SK-N-SH treated with all-trans-retinoic acid at 6 μM for 48 hours (cell line): ENCODE data around the gene NXPH1.

Experiments used
- ATAC-seq: fragments of 200-7000 bp; cut with Tn5 transposase; 3 replicates; pipeline ENCODE4 v1.9.1; 2020; ENCODE audit warnings: mild to moderate bottlenecking, moderate library complexity
- ARNTL ChIP-seq: fragments of 450-650 bp; formaldehyde crosslinking; IDR thresholded peaks from 2 replicates; pipeline ENCODE4 v1.5.0; 2020; ENCODE audit warnings: low read depth, mild to moderate bottlenecking, moderate library complexity, borderline replicate concordance
- CREB5 ChIP-seq: fragments of 250-450 bp; sonication (Bioruptor Pico); IDR thresholded peaks from 2 replicates; pipeline ENCODE4 v1.5.1; 2020; ENCODE audit warnings: low read depth, mild to moderate bottlenecking, moderate library complexity
- CSDC2 ChIP-seq: fragments of 250-450 bp; sonication (Bioruptor Pico); IDR thresholded peaks from 2 replicates; pipeline ENCODE4 v1.5.0; 2020; ENCODE audit warnings: mild to moderate bottlenecking, moderate library complexity
- CSRNP3 ChIP-seq: fragments of 250-450 bp; sonication (Bioruptor Pico); IDR thresholded peaks from 2 replicates; pipeline ENCODE4 v1.5.1; 2021; ENCODE audit warnings: mild to moderate bottlenecking, moderate library complexity
- GLIS3 ChIP-seq: fragments of 250-450 bp; sonication (Bioruptor Pico); IDR thresholded peaks from 2 replicates; pipeline ENCODE4 v1.5.0; 2020; ENCODE audit warnings: mild to moderate bottlenecking, moderate library complexity
- ISL1 ChIP-seq: fragments of 250-450 bp; sonication (Bioruptor Pico); IDR thresholded peaks from 2 replicates; pipeline ENCODE4 v2.1.2; 2022; ENCODE audit warnings: mild to moderate bottlenecking, moderate library complexity
- PPARA ChIP-seq: fragments of 250-450 bp; sonication (Bioruptor Pico); IDR thresholded peaks from 2 replicates; pipeline ENCODE4 v1.5.0; 2020; ENCODE audit warnings: mild to moderate bottlenecking, borderline replicate concordance
- RARB ChIP-seq: fragments of 250-450 bp; sonication (Bioruptor Pico); IDR thresholded peaks from 2 replicates; pipeline ENCODE4 v1.8.0; 2021; ENCODE audit warnings: mild to moderate bottlenecking, moderate library complexity
- SNAI2 ChIP-seq: fragments of 250-450 bp; sonication (Bioruptor Pico); IDR thresholded peaks from 2 replicates; pipeline ENCODE4 v1.5.0; 2020; ENCODE audit warnings: mild to moderate bottlenecking, moderate library complexity
- TCF4 ChIP-seq: fragments of 250-450 bp; sonication (Bioruptor Pico); IDR thresholded peaks from 2 replicates; pipeline ENCODE4 v1.8.0; 2021; ENCODE audit warnings: mild to moderate bottlenecking, moderate library complexity, borderline replicate concordance
- TOX ChIP-seq: fragments of 250-450 bp; sonication (Bioruptor Pico); IDR thresholded peaks from 2 replicates; pipeline ENCODE4 v1.8.0; 2021; ENCODE audit warnings: mild to moderate bottlenecking, moderate library complexity, borderline replicate concordance
- ZC3H10 ChIP-seq: fragments of 250-450 bp; sonication (Bioruptor Pico); IDR thresholded peaks from 2 replicates; pipeline ENCODE4 v1.5.1; 2021; ENCODE audit warnings: mild to moderate bottlenecking, moderate library complexity
- ZFP3 ChIP-seq: fragments of 250-450 bp; sonication (Bioruptor Pico); IDR thresholded peaks from 2 replicates; pipeline ENCODE4 v1.5.0; 2020; ENCODE audit warnings: mild to moderate bottlenecking, moderate library complexity
- ZFP30 ChIP-seq: fragments of 450-650 bp; formaldehyde crosslinking; IDR thresholded peaks from 2 replicates; pipeline ENCODE4 v1.5.0; 2022; ENCODE audit warnings: mild to moderate bottlenecking, moderate library complexity
- ZNF565 ChIP-seq: fragments of 450-650 bp; formaldehyde crosslinking; conservative IDR thresholded peaks from 2 replicates; pipeline ENCODE4 v1.5.0; 2020; ENCODE audit warnings: low read depth, mild to moderate bottlenecking, moderate library complexity
- ZNF70 ChIP-seq: fragments of 450-650 bp; formaldehyde crosslinking; IDR thresholded peaks from 2 replicates; pipeline ENCODE4 v1.5.0; 2020; ENCODE audit warnings: mild to moderate bottlenecking, moderate library complexity
- ZNF8 ChIP-seq: fragments of 450-650 bp; formaldehyde crosslinking; IDR thresholded peaks from 2 replicates; pipeline ENCODE4 v1.5.0; 2020; ENCODE audit warnings: mild to moderate bottlenecking, moderate library complexity
- TF ChIP-seq, protein P1 (sequence below): fragments of 250-450 bp; sonication (Bioruptor Pico); IDR thresholded peaks from 2 replicates; pipeline ENCODE4 v1.5.0; 2020; ENCODE audit warnings: mild to moderate bottlenecking, moderate library complexity
- TF ChIP-seq, protein P2 (sequence below): fragments of 250-450 bp; sonication (Bioruptor Pico); IDR thresholded peaks from 2 replicates; pipeline ENCODE4 v1.8.0; 2020; ENCODE audit warnings: mild to moderate bottlenecking, moderate library complexity, borderline replicate concordance
- TF ChIP-seq, protein P3 (sequence below): fragments of 250-450 bp; sonication (Bioruptor Pico); IDR thresholded peaks from 2 replicates; pipeline ENCODE4 v1.8.0; 2021; ENCODE audit warnings: low read depth, mild to moderate bottlenecking, moderate library complexity, borderline replicate concordance

NXPH1 gene

GRCh38 chr7:8511855-8512254, 78.4 kb downstream of the NXPH1 start:
- ATAC-seq, result no peak
- TF ChIP-seq CREB5 (CRISPR knock-in tag) (no peak), TOX (CRISPR knock-in tag) (no peak), ZNF70 (CRISPR knock-in tag) (no peak), ISL1 (CRISPR knock-in tag) (no peak), CSRNP3 (CRISPR knock-in tag) (no peak), GLIS3 (CRISPR knock-in tag) (no peak), TCF4 (no peak), ZC3H10 (CRISPR knock-in tag) (no peak), ARNTL (CRISPR knock-in tag) (no peak), PPARA (CRISPR knock-in tag) (no peak), SNAI2 (no peak), ZFP3 (CRISPR knock-in tag) (no peak), RARB (CRISPR knock-in tag) (no peak), ZFP30 (CRISPR knock-in tag) (no peak)
- TF ChIP-seq, protein P1, sequence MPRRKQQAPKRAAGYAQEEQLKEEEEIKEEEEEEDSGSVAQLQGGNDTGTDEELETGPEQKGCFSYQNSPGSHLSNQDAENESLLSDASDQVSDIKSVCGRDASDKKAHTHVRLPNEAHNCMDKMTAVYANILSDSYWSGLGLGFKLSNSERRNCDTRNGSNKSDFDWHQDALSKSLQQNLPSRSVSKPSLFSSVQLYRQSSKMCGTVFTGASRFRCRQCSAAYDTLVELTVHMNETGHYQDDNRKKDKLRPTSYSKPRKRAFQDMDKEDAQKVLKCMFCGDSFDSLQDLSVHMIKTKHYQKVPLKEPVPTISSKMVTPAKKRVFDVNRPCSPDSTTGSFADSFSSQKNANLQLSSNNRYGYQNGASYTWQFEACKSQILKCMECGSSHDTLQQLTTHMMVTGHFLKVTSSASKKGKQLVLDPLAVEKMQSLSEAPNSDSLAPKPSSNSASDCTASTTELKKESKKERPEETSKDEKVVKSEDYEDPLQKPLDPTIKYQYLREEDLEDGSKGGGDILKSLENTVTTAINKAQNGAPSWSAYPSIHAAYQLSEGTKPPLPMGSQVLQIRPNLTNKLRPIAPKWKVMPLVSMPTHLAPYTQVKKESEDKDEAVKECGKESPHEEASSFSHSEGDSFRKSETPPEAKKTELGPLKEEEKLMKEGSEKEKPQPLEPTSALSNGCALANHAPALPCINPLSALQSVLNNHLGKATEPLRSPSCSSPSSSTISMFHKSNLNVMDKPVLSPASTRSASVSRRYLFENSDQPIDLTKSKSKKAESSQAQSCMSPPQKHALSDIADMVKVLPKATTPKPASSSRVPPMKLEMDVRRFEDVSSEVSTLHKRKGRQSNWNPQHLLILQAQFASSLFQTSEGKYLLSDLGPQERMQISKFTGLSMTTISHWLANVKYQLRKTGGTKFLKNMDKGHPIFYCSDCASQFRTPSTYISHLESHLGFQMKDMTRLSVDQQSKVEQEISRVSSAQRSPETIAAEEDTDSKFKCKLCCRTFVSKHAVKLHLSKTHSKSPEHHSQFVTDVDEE, result no peak
- TF ChIP-seq, protein P2, sequence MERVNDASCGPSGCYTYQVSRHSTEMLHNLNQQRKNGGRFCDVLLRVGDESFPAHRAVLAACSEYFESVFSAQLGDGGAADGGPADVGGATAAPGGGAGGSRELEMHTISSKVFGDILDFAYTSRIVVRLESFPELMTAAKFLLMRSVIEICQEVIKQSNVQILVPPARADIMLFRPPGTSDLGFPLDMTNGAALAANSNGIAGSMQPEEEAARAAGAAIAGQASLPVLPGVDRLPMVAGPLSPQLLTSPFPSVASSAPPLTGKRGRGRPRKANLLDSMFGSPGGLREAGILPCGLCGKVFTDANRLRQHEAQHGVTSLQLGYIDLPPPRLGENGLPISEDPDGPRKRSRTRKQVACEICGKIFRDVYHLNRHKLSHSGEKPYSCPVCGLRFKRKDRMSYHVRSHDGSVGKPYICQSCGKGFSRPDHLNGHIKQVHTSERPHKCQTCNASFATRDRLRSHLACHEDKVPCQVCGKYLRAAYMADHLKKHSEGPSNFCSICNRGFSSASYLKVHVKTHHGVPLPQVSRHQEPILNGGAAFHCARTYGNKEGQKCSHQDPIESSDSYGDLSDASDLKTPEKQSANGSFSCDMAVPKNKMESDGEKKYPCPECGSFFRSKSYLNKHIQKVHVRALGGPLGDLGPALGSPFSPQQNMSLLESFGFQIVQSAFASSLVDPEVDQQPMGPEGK (CRISPR knock-in tag), result no peak
- TF ChIP-seq, protein P3, sequence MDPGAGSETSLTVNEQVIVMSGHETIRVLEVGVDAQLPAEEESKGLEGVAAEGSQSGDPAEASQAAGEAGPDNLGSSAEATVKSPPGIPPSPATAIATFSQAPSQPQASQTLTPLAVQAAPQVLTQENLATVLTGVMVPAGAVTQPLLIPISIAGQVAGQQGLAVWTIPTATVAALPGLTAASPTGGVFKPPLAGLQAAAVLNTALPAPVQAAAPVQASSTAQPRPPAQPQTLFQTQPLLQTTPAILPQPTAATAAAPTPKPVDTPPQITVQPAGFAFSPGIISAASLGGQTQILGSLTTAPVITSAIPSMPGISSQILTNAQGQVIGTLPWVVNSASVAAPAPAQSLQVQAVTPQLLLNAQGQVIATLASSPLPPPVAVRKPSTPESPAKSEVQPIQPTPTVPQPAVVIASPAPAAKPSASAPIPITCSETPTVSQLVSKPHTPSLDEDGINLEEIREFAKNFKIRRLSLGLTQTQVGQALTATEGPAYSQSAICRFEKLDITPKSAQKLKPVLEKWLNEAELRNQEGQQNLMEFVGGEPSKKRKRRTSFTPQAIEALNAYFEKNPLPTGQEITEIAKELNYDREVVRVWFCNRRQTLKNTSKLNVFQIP (CRISPR knock-in tag), result no peak

GRCh38 chr7:8514781-8515519, 81.5 kb downstream of the NXPH1 start:
- TF ChIP-seq ZFP3 (CRISPR knock-in tag), result no peak
- TF ChIP-seq, protein P1, result no peak
- TF ChIP-seq RARB (CRISPR knock-in tag), result no peak
- no peak for TF ChIP-seq ARNTL (CRISPR knock-in tag)
- TF ChIP-seq, protein P2 (CRISPR knock-in tag), result no peak
- no peak for TF ChIP-seq ZNF565 (CRISPR knock-in tag)
- no peak for TF ChIP-seq ZNF8 (CRISPR knock-in tag)
- no peak for TF ChIP-seq CSDC2 (CRISPR knock-in tag)
- no peak for TF ChIP-seq SNAI2
- TF ChIP-seq CREB5 (CRISPR knock-in tag), result no peak
- TF ChIP-seq GLIS3 (CRISPR knock-in tag), result no peak
- TF ChIP-seq PPARA (CRISPR knock-in tag), result no peak
- no peak for TF ChIP-seq ZFP30 (CRISPR knock-in tag)
- TF ChIP-seq, protein P3 (CRISPR knock-in tag), result no peak
- no peak for TF ChIP-seq ISL1 (CRISPR knock-in tag)
- no peak for ATAC-seq
